NCI-H2081 treated with DMSO at 0.1 percent for 48 hours (cell line): Measurements from ENCODE around the gene AIG1.

ENCODE experiments used
- DNase-seq: peaks from one replicate; lab custom pipeline; 2025; lab: John Stamatoyannopoulos, UW

The AIG1 gene

DNA sequence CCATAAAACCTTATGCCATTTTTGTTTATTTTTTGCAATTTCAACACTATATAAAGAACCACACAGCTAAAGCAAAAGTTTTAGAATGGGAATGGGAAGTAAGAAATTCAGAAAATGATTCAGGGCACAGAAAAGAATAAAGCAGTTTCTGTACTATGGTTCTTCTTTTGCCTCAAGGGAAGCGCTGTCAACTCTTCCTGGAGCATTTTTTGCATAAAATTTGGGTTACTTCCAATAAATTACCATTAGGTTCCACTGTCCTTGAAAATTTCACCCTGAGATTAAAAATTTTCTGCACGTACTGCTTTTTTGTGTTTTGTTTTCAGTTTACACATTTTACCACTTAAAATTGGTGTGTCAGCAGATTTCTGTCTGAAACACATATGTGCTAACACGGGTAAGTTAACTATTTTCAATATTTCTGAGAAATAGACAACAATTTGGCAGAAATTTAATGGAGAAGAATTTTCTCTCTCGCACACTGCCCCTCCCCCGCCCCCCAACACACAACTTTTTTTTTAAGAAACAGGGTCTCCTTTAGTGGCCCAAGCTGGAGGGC, 310.2 kb downstream of the AIG1 start:
- no peak for DNase-seq

DNA sequence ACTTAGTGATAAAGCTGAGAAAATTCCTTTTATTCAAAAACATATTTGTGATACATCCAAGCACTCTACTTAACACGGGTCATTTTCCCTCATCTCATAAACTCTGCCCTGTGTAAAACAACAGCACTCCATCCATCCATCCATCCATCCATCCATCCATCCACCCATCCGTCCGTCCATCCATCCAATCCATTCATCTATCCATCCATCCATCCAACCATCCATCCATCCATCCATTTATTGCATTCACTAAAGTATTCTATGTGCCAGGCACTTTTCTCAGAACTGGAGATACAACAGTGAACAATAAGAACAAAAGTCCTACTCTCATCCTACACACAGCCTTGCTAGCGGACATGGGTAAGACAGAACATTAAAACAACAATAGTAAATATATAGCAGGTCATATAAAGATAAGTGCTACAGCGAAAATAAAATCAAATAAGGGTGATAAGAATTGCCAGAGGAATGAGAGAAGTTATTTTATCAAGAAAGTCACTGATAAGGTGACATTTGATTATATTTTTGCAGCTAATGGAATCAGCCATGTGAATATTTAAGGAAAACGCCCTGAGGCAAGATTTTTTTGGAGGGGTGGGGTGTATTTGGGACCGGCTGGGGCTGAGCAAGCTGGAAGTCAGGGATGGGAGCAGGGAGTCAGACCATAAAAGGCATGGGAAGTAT, 311.7 kb downstream of the AIG1 start:
- DNase-seq = no peak

DNA sequence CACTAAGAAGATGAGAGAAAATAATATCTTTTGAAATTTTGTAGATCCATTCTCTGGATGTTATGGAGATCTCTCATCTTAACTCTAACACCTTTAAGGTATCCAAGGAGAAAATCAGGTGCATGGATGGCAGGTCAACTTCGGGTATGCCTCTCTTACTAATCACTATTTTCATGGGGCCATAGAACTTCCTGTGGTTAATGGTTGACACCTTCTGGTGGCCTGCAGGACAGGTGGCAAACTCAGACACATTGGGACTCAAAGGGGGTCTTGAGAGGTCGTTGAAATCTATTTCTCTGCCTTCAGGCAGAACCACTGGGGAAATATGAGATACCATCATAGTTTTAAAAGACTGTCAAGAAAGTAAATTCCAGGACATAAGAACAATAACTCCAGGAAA, 313.3 kb downstream of the AIG1 start:
- DNase-seq = no peak

DNA sequence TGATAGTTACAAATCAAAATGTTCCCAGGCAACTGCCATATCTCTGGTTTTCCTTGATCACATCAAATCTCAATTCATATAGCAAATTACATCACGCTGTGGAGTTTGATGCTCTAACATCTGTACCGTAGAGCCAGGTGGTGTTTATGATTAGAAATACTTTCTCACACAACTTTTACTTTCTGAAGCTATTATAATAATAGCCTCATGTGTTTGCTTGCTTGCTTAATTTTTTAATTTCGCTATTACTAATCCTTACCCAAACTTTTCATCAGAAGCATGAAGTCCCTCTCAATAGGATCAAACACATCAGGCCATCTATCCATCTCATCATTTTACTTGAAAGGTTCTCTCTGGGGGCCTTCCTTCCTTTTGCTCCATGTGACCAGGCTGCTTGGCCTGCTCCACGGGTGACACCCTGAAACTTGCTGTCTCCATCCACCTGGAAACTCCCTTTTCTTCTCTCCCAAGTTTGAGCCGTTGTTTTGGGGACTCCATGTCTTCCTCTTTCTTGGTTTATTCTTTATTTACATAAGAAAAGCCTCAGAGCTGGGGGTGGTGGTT, 314.4 kb downstream of the AIG1 start:
- no peak for DNase-seq

DNA sequence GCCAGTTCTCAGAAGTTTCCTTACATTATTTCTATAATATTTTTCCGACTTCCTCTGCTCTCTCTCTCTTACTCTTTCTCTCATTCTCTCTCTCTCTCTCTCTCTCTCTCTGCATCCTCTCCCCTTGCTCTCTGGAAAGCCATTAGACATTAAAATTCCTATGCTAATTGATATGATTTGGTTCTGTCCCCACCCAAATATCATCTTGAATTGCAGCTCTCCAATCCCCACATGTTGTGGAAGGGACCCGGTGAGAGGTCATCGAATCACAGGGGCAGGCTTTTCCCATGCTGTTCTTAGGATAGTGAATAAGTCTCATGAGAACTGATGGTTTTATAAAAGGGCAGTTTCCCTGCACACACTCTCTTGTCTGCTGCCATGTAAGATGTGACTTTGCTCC, 315.7 kb downstream of the AIG1 start:
- no peak for DNase-seq

DNA sequence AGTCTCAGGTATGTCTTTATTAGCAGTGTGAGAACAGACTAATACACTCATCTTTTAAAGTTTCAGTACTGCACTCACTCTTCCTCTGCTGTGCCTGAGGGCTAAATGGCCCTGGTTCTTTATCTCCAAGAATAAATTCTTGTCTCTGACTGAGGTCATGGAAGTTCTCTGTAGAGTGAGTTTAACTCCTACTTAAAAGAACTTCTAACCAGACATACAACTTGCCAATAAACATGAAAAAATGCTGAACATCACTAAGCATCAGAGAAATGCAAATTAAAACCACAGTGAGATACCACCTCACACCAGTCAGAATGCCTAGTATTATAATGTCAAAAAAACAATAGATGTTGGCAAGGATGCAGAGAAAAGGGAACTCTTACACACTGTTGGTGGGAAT, 316.2 kb downstream of the AIG1 start:
- no peak for DNase-seq

DNA sequence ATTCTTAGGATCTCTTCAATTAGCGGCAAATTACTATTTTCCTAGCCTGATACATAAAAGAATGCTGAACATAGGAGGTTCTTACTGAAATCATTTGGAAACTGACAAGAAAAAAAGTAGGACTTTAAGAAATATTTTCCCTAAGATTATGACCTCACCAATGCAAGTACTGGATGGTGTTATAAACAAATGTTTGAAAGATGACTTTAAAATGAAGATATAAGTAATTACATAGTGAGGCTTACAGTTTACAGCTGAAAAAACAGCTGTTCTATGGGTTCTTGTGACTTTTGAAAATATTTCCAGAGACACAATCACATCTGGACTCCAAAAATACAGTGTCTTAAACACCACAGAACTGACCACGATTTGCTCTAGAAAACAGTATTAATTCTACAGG, 324.9 kb downstream of the AIG1 start:
- DNase-seq = no peak

DNA sequence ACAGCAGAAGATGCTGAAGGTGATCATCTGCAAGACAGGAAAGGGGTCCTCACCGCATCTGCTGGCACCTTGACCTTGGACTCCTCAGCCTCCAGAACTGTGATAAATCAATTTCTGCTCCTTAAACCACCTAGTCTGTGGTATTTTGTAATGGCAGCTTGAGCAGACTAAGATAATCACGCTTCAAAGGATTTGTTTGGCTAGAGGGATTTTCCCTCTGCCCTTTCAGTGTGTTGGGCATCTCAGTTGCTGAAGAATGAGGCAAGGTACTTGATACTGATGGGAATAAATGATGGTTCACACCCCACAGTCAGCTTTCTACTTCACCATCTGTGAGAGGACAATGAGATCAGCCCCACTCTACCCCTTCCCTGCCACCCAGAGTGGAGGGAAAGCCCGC, 329.6 kb downstream of the AIG1 start:
- no peak for DNase-seq
